Upper lobe of left lung (tissue), 4 donors: ENCODE measurements around the gene KRTAP5-3.

ENCODE experiments used
- CTCF ChIP-seq, 6 experiments: fragments of 450-650 bp in 4 of 6; fragments of 200-600 bp in 2 of 6; sonication (generic) in 2 of 6; IDR thresholded peaks; one replicate each; pipeline ENCODE4 v1.5.1; 2016 to 2019; ENCODE audit warnings: antibody characterized with exemption in 6 of 6
- EP300 ChIP-seq, 4 donors: sonication (generic); formaldehyde crosslinking; IDR thresholded peaks; one replicate each; pipeline ENCODE4 v1.5.1; 2017; ENCODE audit warnings: antibody characterized with exemption in 4 of 4, control low read depth in 2 of 4
- POLR2A ChIP-seq, 4 donors: fragments of 450-650 bp; IDR thresholded peaks; one replicate each; pipeline ENCODE4 v1.5.1; 2016 to 2017; ENCODE audit warnings: antibody characterized with exemption in 4 of 4, mild to moderate bottlenecking in 2 of 4
- POLR2AphosphoS5 ChIP-seq, 2 donors: sonication (generic); formaldehyde crosslinking; IDR thresholded peaks; one replicate each; pipeline ENCODE4 v1.5.1; 2017; ENCODE audit warnings: antibody characterized with exemption in 2 of 2

DNA sequence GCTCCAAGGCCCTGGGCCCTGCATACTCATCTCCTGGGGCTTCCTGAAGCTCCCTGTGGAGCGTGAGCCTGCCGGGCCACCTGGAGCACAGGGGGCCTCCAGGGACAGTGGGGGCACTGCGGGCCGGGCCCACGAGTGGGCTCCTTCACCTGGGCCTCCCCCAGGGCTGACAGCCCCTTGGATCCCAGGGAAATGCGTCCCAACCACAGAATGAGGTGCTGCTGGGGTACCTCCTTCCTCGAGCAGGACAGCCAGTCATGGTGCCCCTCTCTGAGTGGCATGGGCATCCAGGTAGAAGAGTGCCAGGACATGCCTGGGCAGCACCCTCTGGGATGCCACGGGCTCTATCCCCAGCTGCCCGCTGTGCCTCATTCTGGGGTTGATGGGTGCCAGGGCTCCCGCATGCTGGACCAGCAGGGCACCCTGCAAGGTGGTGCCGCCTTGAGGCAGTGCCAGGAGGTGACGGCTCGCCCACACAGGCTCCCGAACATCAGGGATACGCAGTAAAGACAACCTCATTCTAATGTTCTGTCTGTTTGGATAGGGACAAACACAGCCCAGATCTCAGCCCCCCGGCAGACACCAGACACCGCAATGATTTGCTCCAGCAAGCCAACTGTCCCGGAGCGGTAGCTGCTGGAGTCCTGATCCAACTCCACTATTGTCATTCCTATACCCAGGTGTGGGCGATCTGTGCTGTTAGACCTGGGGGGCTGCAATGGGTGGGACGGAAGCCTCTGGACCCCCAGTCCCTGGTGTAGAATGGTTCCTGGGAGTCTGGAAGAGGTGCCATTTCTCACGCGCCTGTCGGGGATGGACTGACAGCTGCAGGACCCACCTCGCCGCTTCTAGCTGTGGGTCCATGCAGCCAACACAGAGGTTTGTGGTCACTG, 47.2 kb upstream of the KRTAP5-3 start:
- TF ChIP-seq POLR2A (IDR thresholded peaks at IDR 0.05) (no peak), CTCF (IDR thresholded peaks at IDR 0.05) (no peak), POLR2AphosphoS5 (IDR thresholded peaks at IDR 0.05) (no peak), EP300 (IDR thresholded peaks at IDR 0.05) (no peak)
